Aorta (tissue), 5 donors: ENCODE data around the gene BSG. TPM values are rescaled to one million over a fixed set of nuclear protein-coding genes. Genes with fewer than 3 reads are reported as not detected.

Experiments
- ATAC-seq: fragments of 200-7000 bp; cut with Tn5 transposase; one replicate; pipeline ENCODE4 v1.9.1; 2022; ENCODE audit warnings: moderate library complexity; ENCODE audit not compliant: low FRiP score
- DNase-seq, 2 donors: peaks; one replicate each; pipeline ENCODE4 v3.0.0-alpha.2; 2020
- H3K27ac ChIP-seq, 2 donors: one replicate each; pipeline ENCODE4 v1.5.1; 2013; ENCODE audit warnings: low read length in 2 of 2, mild to moderate bottlenecking in 2 of 2, moderate library complexity in 2 of 2, control low read depth in 1 of 2, inconsistent platforms in 1 of 2, low read depth in 1 of 2
- H3K27me3 ChIP-seq, 2 donors: one replicate each; pipeline ENCODE4 v1.6.1; 2013; ENCODE audit warnings: control low read depth in 1 of 2, low read length in 1 of 2, mild to moderate bottlenecking in 1 of 2, moderate library complexity in 1 of 2; ENCODE audit not compliant: insufficient read depth in 2 of 2, control insufficient read depth in 1 of 2
- H3K36me3 ChIP-seq, 2 donors: one replicate each; pipeline ENCODE4 v1.6.1; 2013; ENCODE audit warnings: control low read depth in 1 of 2, low read length in 1 of 2, mild to moderate bottlenecking in 1 of 2; ENCODE audit not compliant: insufficient read depth in 2 of 2, control insufficient read depth in 1 of 2
- H3K4me1 ChIP-seq, 2 donors: one replicate each; pipeline ENCODE4 v1.6.1; 2013; ENCODE audit warnings: low read length in 2 of 2, control low read depth in 1 of 2, mild to moderate bottlenecking in 1 of 2, moderate library complexity in 1 of 2; ENCODE audit not compliant: insufficient read depth in 2 of 2, control insufficient read depth in 1 of 2
- H3K4me3 ChIP-seq, 2 donors: one replicate each; pipeline ENCODE4 v1.5.1; 2013; ENCODE audit warnings: low read length in 2 of 2, control low read depth in 1 of 2, mild to moderate bottlenecking in 1 of 2
- H3K9me3 ChIP-seq: one replicate; pipeline ENCODE4 v1.6.1; 2013; ENCODE audit warnings: mild to moderate bottlenecking, low read length; ENCODE audit not compliant: control insufficient read depth
- WGBS, 2 donors: extraction: QIAGEN DNeasy Blood & Tissue Kit; methylation state at CpG; one replicate each; pipeline ENCODE4 v1.1.7; 2013; 5-methylcytosine and 5-hydroxymethylcytosine counted together
- intact Hi-C, 2 donors: fragments of 100-400 bp; cut with DNase I; formaldehyde crosslinking; loops; one replicate each; pipeline versions ENCODE4 v1.14.2 to v1.15.0; 2022
- polyA plus RNA-seq, 2 donors: library from polyadenylated mRNA; stranded (reverse); fragments of 200-250 nt; gene quantifications; one replicate each; pipeline ENCODE4 v1.2.3, GENCODE V29; 2013
- total RNA-seq, 2 donors: library from RNA; stranded (reverse); fragmentation: NEBNext Ultra II Directional; extraction: Animal tissue kit (Norgen Biotek cat#: 25700); gene quantifications; one replicate each; pipeline ENCODE4 v1.2.1, GENCODE V29; 2021
- donor health status: healthy with polysubstance abuse.
- donor health status: Bipolar disorder and iron deficiency.
- donor health status: DM: no; HTN: no; CAD: no.
- donor health status: DM: no; HTN: no; CAD: no.
- donor health status: DM: yes; HTN: yes; CAD: no.

BSG gene
- total and polyA plus RNA-seq, 4 donors: 239 to 436 (median 272) TPM

GRCh38 chr19:531753-532560, 40.4 kb upstream of the BSG start, which contains the start of gene CDC34:
Gene CDC34 (plus strand): TSS chr19:531760. CDS start chr19:531932, 172 bp downstream.
- intact Hi-C loops: no loop called here
- 0% methylated on average over 45 to 84 of the region's 84 CpGs for WGBS, 2 donors

GRCh38 chr19:532561-533363, 39.6 kb upstream of the BSG start:
- Histone ChIP-seq H3K4me3 (peak overlapping the region; percentile 62 to 74), H3K27me3 (no peaks in the 10 kb centered on the region), H3K27ac (peak overlapping the region; percentile 6 to 53), H3K36me3 (peaks cover 0 to 10% of the 10 kb centered on the region in 2 donors), H3K9me3 (no peaks in the 10 kb centered on the region), H3K4me1 (peaks cover 0 to 6% of the 10 kb centered on the region in 2 donors)
- DNase-seq: peak; percentile 77 to 93
- intact Hi-C loops: no loop called here
- 0 to 1% methylated on average over 42 to 47 of the region's 47 CpGs for WGBS, 2 donors
- ATAC-seq: peak; percentile 63

More at GRCh38 chr19:531753-532560, 40.4 kb upstream of the BSG start, which contains the start of gene CDC34:
- DNase-seq (peak in 1 of 2 donors; percentile 79), ATAC-seq (peak; percentile 1)
- Histone ChIP-seq H3K4me3 (peak within 1 kb of the TSS; percentile 85 to 89), H3K9me3 (no peaks in the 10 kb centered on the region), H3K27ac (peak within 1 kb of the TSS; percentile 24 to 53), H3K4me1 (peaks cover 0 to 6% of the 10 kb centered on the region in 2 donors), H3K27me3 (no peaks in the 10 kb centered on the region), H3K36me3 (peaks cover 0 to 8% of the 10 kb centered on the region in 2 donors)

DNA sequence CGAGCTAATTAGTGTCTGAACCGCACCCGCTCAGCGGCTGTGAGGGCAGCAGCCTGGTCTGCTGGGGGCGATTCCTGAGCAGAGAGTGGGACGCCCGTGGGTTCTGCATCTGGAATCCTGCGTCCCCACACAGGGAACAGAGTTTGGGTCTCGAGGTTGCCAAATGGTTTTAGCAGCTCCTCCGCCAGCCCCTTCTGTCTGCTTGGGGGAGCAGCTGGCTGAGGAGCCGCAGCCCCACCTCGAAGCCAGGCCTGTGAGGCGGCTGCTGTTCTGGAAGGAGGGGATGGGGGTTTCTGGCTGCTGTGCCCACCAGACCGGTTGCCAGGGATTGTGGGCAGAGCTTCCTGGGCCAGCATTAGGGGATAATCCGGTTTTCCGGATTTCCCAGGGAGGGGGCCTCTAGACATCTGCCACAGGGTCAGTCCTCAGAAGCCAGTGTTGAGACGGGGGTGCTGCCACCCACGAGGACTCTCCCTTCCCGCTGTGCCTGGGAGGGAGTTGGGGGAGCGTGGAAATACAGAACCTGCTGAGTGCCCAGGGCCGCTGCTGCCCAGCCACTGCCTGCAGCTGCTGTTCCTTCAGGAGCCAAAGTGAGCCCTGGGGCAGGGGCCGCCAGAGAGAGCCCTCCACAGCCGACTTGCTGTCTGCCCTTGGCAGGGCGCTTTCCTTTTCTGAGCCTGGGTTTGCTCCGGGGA, 38.9 kb upstream of the BSG start:
- WGBS, 2 donors: 13 to 20% methylated on average over 24 to 25 of the region's 25 CpGs
- intact Hi-C loops: no loop called here
- H3K9me3 ChIP-seq: no peaks in the 10 kb centered on the region
- DNase-seq (no peak), ATAC-seq (no peak)
- H3K4me1 ChIP-seq: peaks cover 0 to 6% of the 10 kb centered on the region in 2 donors
- H3K27ac ChIP-seq: peak overlapping the region; percentile 6 to 44
- H3K4me3 ChIP-seq: peak overlapping the region in 1 of 2 donors; percentile 74
- H3K36me3 ChIP-seq: peaks cover 0 to 12% of the 10 kb centered on the region in 2 donors
- H3K27me3 ChIP-seq: no peaks in the 10 kb centered on the region

DNA sequence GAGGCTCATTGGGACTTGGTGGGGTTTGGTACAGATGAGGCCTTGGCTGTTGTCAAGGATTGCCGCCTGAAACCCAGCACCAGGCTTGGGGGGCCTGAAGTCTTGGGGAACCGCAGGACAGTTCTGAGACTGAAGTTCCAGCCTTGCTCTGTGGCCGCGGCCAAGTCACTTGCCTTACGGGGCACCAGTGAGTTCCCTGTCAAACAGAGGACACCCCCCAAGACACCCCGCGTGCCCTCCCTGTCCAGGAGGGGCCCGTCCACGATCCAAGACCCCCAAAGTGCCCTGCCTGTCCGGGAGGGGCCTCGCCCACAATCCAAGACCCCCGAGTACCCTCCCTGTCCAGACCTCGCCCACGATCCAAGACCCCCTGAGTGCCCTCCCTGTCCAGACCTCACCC, 38.3 kb upstream of the BSG start:
- peaks cover 0 to 6% of the 10 kb centered on the region in 2 donors for H3K4me1 ChIP-seq
- DNase-seq: no peak
- H3K27ac ChIP-seq: no peak overlapping the region

DNA sequence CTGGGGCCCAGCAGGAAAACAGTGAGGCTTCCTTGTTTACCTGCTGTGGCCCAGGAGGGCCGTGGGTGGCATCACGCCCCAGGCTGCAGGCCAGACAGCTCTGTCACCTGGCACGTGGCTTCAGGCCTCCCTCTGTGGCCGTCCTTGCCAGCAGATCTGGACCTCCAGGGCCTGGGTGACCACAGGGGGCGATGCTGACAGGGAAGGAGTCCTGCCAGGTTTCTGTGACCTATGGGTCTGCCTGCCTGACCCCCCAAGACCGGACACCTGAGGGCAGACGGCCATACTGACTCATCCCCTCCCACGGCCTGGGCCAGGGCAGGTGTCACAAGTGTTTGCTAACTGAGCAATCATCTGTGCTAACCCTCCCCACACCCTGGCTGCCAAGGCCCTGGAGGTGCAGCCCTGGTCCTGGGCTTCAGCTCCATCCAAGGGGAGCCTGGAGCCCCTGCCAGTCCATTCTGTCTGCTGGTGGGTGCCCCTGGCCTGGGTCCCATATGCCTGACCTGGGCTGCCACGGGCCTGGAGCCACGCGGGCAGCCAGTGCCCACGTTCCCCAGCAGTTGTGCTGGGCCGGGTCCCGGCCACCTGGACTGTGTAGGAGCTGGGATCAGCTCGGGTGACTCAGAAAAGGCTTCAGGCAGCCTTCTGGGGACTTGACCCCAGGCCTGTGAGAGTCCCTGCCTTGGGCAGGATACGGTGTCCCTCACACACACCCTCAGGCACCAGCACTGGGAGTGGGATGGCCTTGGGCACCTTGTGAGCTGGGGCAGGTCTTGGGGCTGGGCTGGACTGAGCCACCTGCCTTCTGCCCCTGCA, 37.2 kb upstream of the BSG start:
- Histone ChIP-seq H3K36me3 (peaks cover 0 to 19% of the 10 kb centered on the region in 2 donors), H3K4me3 (no peak overlapping the region), H3K27me3 (no peaks in the 10 kb centered on the region), H3K27ac (no peak overlapping the region), H3K4me1 (peaks cover 0 to 6% of the 10 kb centered on the region in 2 donors), H3K9me3 (no peaks in the 10 kb centered on the region)
- intact Hi-C loops: no loop called here
- WGBS, 2 donors: 68% methylated on average over 15 to 16 of the region's 16 CpGs
- DNase-seq (peak in 1 of 2 donors; percentile 43), ATAC-seq (no peak)

More for the DNA sequence above, 38.3 kb upstream of the BSG start:
- intact Hi-C loops: no loop called here
- no peak for ATAC-seq
- Histone ChIP-seq H3K36me3 (peaks cover 0 to 14% of the 10 kb centered on the region in 2 donors), H3K4me3 (no peak overlapping the region), H3K27me3 (no peaks in the 10 kb centered on the region), H3K9me3 (no peaks in the 10 kb centered on the region)
- 80 to 81% methylated on average over 14 of the region's 14 CpGs for WGBS, 2 donors

- DNase-seq (peak in 1 of 2 donors; percentile 47), ATAC-seq (no peak)
- no peaks in the 10 kb centered on the region for H3K9me3 ChIP-seq
- H3K27ac ChIP-seq: no peak overlapping the region
- peaks cover 0 to 6% of the 10 kb centered on the region in 2 donors for H3K4me1 ChIP-seq
- no peak overlapping the region for H3K4me3 ChIP-seq
- WGBS, 2 donors: 87 to 91% methylated on average over 52 to 55 of the region's 55 CpGs
- H3K36me3 ChIP-seq: peaks cover 0 to 20% of the 10 kb centered on the region in 2 donors
- no peaks in the 10 kb centered on the region for H3K27me3 ChIP-seq
- intact Hi-C loops: no loop called here
These were observed 36.1 kb upstream of the BSG start for GRCh38 chr19:536031-536880.

DNA sequence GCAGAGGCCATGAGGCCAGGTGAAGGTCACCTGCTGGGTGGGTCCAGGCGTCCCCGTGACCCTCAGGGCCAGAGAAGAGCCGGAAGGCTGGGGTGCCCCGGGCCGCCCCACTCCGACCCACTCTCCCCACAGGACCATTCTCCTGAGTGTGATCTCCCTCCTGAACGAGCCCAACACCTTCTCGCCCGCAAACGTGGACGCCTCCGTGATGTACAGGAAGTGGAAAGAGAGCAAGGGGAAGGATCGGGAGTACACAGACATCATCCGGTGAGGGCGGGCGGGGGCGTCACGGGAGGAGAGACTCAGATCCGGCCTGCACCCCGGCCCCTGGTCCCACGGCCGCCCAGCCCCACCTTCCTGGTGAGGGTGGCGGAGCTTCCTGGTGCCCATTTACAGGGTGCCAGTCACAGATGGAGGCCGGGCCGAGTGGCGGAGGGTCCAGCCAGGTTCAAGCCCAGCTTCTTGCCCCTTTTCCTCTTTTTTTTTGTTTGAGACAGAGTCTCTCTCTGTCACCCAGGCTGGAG, 35.5 kb upstream of the BSG start:
- ATAC-seq (no peak), DNase-seq (peak in 1 of 2 donors; percentile 78)
- Histone ChIP-seq H3K4me1 (peaks cover 0 to 6% of the 10 kb centered on the region in 2 donors), H3K9me3 (no peaks in the 10 kb centered on the region), H3K4me3 (no peak overlapping the region), H3K36me3 (peaks cover 0 to 23% of the 10 kb centered on the region in 2 donors), H3K27ac (no peak overlapping the region), H3K27me3 (no peaks in the 10 kb centered on the region)
- 95% methylated on average over 25 to 26 of the region's 26 CpGs for WGBS, 2 donors
- intact Hi-C loops: no loop called here
